ENCODE results near the gene KCNH5. TPM values are rescaled to one million over a fixed set of nuclear protein-coding genes. Genes with fewer than 3 reads are reported as not detected.

KCNH5 gene
- total RNA-seq, 2 donors from 2014 or later, result not detected

DNA sequence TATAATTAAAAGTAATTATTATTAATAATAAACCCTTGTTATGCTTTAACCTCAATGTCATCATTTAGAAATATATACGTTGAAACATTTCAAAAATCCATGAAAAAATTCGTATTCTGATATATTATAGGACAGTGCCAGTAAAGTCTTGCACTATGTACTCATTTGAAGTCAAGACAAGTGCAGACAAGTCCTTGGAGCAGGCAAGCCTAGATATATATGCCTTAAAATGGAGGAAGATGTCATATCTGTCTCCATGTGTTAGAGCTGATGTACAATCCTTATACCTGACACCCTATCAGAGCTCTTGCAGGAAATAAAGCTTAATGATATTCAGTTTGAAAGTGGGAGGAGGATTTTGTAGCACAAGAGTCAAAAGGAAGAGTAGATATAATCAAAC is 310.4 kb downstream of the KCNH5 start:
- TF ChIP-seq, protein P1, sequence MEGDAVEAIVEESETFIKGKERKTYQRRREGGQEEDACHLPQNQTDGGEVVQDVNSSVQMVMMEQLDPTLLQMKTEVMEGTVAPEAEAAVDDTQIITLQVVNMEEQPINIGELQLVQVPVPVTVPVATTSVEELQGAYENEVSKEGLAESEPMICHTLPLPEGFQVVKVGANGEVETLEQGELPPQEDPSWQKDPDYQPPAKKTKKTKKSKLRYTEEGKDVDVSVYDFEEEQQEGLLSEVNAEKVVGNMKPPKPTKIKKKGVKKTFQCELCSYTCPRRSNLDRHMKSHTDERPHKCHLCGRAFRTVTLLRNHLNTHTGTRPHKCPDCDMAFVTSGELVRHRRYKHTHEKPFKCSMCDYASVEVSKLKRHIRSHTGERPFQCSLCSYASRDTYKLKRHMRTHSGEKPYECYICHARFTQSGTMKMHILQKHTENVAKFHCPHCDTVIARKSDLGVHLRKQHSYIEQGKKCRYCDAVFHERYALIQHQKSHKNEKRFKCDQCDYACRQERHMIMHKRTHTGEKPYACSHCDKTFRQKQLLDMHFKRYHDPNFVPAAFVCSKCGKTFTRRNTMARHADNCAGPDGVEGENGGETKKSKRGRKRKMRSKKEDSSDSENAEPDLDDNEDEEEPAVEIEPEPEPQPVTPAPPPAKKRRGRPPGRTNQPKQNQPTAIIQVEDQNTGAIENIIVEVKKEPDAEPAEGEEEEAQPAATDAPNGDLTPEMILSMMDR (IDR thresholded peaks at IDR 0.05), result no peak
- Histone ChIP-seq H3K27ac (no peak overlapping the region), H3K9me3 (no peaks in the 10 kb centered on the region), H3K27me3 (no peaks in the 10 kb centered on the region), H3K36me3 (replicated peaks in 1 of 2; ENCODE audit: insufficient read depth in 1 of 2, low read depth in 2 of 2) (no peaks in the 10 kb centered on the region), H3K4me3 (no peak overlapping the region), H3K4me1 (no peaks in the 10 kb centered on the region)
- DNase-seq (no peak), ATAC-seq (no peak)
- intact Hi-C loops (cut with DNase I), result no loop called here
- whole genome bisulfite sequencing, 2 donors, result 55 to 59% methylated on average over 2 of the region's 2 CpGs

DNA sequence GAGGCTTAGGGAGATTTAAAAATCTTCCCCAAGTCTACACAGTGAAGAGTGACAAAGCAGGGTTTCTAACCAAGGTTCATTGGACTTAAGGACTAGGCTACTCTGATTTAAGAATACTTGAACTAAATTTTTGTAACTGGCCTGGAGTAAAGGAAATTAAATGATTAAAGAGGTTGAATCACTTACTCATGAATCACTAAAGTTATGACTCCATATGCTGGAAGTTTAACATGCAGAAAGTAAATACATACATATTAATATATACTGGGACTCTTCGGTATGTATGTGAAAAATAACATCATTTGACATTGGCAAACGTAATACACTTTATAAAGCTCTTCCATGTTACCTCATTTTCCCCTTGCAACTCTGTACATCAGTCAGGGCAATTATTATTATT is 322.9 kb downstream of the KCNH5 start:
- TF ChIP-seq, protein P1 (IDR thresholded peaks at IDR 0.05), result no peak
- no peak for TF ChIP-seq POLR2A (IDR thresholded peaks at IDR 0.05)
- DNase-seq, result no peak
- H3K4me3 ChIP-seq, result no peak overlapping the region
- H3K4me1 ChIP-seq, result no peaks in the 10 kb centered on the region
- H3K27ac ChIP-seq, result no peak overlapping the region
- H3K27me3 ChIP-seq, result no peaks in the 10 kb centered on the region
- no peak for ATAC-seq
- no peaks in the 10 kb centered on the region for H3K36me3 ChIP-seq (replicated peaks in 1 of 2; ENCODE audit: insufficient read depth in 1 of 2, low read depth in 2 of 2)
- intact Hi-C loops (cut with DNase I), result no loop called here
- WGBS, 2 donors, result 54 to 60% methylated on average over 2 of the region's 2 CpGs
- no peaks in the 10 kb centered on the region for H3K9me3 ChIP-seq

DNA sequence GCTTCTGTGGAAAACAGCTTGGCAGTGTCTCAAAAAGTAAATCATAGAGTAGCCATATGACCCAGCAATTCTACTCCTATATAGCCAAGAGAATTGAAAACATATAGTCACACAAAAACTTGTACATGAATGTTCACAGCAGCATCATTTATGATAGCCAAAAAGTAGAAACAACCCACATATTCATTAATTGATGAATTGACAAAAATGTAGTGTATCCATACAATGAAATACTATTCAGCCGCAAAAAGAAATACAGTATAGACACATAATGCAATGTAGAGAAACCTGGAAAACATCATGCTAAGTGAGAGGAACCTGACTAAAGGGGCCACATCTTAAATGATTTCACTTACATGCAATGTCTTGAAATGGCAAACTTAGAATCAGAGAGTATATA is 326.6 kb downstream of the KCNH5 start:
- no peak for ATAC-seq
- Histone ChIP-seq H3K4me3 (no peak overlapping the region), H3K36me3 (replicated peaks in 1 of 2; ENCODE audit: insufficient read depth in 1 of 2, low read depth in 2 of 2) (no peaks in the 10 kb centered on the region), H3K27me3 (no peaks in the 10 kb centered on the region), H3K27ac (no peak overlapping the region), H3K4me1 (no peaks in the 10 kb centered on the region), H3K9me3 (no peaks in the 10 kb centered on the region)
- no peak for TF ChIP-seq POLR2A (IDR thresholded peaks at IDR 0.05)
- TF ChIP-seq, protein P1 (IDR thresholded peaks at IDR 0.05), result no peak
- no peak for DNase-seq
- intact Hi-C loops (cut with DNase I), result no loop called here
- WGBS, 2 donors, result 89 to 95% methylated on average over 1 of the region's 1 CpG

DNA sequence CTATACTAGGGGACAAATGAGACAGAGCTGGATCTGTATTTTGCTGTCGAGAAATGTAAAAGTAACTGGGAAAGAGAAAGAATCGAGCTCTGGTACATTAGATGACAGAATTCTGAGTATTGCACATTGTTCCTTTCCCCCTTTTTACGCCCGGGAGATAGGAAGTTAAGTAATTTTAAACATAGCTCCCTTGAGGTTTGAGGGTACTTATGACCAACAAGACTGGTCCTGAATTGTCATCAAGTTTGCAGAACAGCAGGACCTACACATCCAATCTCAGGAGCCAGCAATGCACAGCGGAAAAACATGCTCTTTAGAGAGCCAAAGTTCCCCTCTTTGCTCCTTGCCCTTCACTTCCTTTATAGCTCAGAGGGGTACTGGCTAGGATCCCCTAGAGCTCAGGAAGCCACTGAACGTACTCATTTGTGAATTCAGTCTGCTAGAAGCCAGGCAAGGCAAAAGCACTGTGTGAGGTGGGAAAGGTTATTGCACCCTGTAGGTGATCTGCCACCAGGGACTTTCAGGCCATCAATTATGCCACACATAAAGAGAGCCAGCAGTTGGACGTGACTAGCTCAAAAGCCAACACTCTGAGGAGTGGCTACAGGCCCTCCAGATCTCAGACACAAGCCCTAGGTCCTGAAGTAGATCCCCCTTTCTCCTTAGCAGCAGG is 333.8 kb downstream of the KCNH5 start:
- TF ChIP-seq, protein P1 (IDR thresholded peaks at IDR 0.05), result no peak
- no peak for TF ChIP-seq POLR2A (IDR thresholded peaks at IDR 0.05)
- H3K27me3 ChIP-seq, result no peaks in the 10 kb centered on the region
- intact Hi-C loops (cut with DNase I), result no loop called here
- H3K36me3 ChIP-seq (replicated peaks in 1 of 2; ENCODE audit: insufficient read depth in 1 of 2, low read depth in 2 of 2), result no peaks in the 10 kb centered on the region
- H3K4me1 ChIP-seq, result no peaks in the 10 kb centered on the region
- DNase-seq (no peak), ATAC-seq (no peak)
- H3K4me3 ChIP-seq, result no peak overlapping the region
- no peak overlapping the region for H3K27ac ChIP-seq
- H3K9me3 ChIP-seq, result no peaks in the 10 kb centered on the region
- WGBS, 2 donors, result 50 to 57% methylated on average over 7 of the region's 7 CpGs

DNA sequence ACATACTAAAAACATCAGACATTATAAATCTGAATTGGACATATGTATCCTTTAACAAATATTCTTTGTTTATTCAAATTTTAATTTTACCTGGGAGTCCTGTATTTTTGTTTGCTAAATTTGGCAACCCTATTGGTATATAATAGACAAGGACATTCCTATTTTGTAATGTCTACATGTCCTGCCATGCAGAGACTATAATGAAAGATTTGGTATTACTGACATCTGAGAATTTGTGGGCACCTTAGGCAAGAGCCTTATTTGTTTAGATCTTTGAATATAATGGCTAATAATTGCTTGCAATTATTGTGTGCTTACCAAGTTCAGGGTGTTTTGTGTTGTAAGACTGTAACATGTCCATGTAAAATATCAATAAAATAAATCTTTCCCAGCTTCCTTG is 334.4 kb downstream of the KCNH5 start:
- Histone ChIP-seq H3K4me1 (no peaks in the 10 kb centered on the region), H3K4me3 (no peak overlapping the region), H3K27me3 (no peaks in the 10 kb centered on the region), H3K36me3 (replicated peaks in 1 of 2; ENCODE audit: insufficient read depth in 1 of 2, low read depth in 2 of 2) (no peaks in the 10 kb centered on the region), H3K27ac (no peak overlapping the region), H3K9me3 (no peaks in the 10 kb centered on the region)
- no peak for ATAC-seq
- intact Hi-C loops (cut with DNase I), result no loop called here
- DNase-seq, result no peak
- no peak for TF ChIP-seq POLR2A (IDR thresholded peaks at IDR 0.05)
- TF ChIP-seq, protein P1 (IDR thresholded peaks at IDR 0.05), result no peak

Measured in body of pancreas (tissue), 4 donors.